GM12878 (cell line): ENCODE results near the gene LMOD3. TPM values are rescaled to one million over a fixed set of nuclear protein-coding genes. Genes with fewer than 3 reads are reported as not detected.

Experiments used
- CREB1 ChIP-seq: IDR thresholded peaks from 2 replicates; pipeline ENCODE4 v1.6.1; 2012; ENCODE audit warnings: low read depth, mild to moderate bottlenecking, inconsistent platforms
- NBN ChIP-seq: fragments of 450-650 bp; IDR thresholded peaks from 2 replicates; pipeline ENCODE4 v1.6.1; 2016
- POLR2AphosphoS2 ChIP-seq: IDR thresholded peaks from 2 replicates; pipeline ENCODE4 v1.6.1; 2011; ENCODE audit warnings: low read depth, mild to moderate bottlenecking, low read length, improper control_type of control experiment, moderate library complexity
- POU2F2 ChIP-seq: IDR thresholded peaks from 3 replicates; pipeline ENCODE4 v1.6.1; 2011; ENCODE audit warnings: low read depth, mild to moderate bottlenecking, low read length, borderline replicate concordance
- SIN3A ChIP-seq: IDR thresholded peaks from 2 replicates; pipeline ENCODE4 v1.6.1; 2012; ENCODE audit warnings: low read depth, low read length, improper control_type of control experiment
- SMAD1 ChIP-seq: fragments of 450-650 bp; IDR thresholded peaks from 2 replicates; pipeline ENCODE4 v1.6.1; 2018; ENCODE audit warnings: mild to moderate bottlenecking, low read depth; ENCODE audit not compliant: partially characterized antibody
- polyA plus RNA-seq, 11 experiments: library from polyadenylated mRNA; depleted of rRNA in 4 of 11; unstranded in 6 of 11; stranded (reverse) in 5 of 11; fragments of >200 nt; fragmentation: Nextera tagmentation in 4 of 11; fragmentation: Illumina TruSeq in 1 of 11; extraction: Ambion mirVana in 4 of 11; extraction: Trizol in 1 of 11; gene quantifications; 1 replicate in 1 of 11; 2 replicates in 10 of 11; pipeline versions ENCODE4 v1.2.1 to v1.2.3, GENCODE V29; 2011 to 2016; ENCODE audit warnings: inconsistent platforms in 2 of 11, missing spikeins in 2 of 11, low read depth in 1 of 11
- total RNA-seq, 4 experiments: library from RNA; depleted of rRNA in 3 of 4; stranded (reverse); fragments of >200 nt in 3 of 4; fragmentation: Illumina TruSeq in 1 of 4; extraction: Trizol in 1 of 4; gene quantifications; 2 replicates each; pipeline versions ENCODE4 v1.2.1 to v1.2.3, GENCODE V29; 2013 to 2021
- TF ChIP-seq, protein P1 (sequence below): fragments of 450-650 bp; IDR thresholded peaks from 2 replicates; pipeline ENCODE4 v1.6.1; 2017; ENCODE audit warnings: low read depth, mild to moderate bottlenecking, moderate library complexity
- TF ChIP-seq, protein P2 (sequence below): IDR thresholded peaks from 2 replicates; pipeline ENCODE4 v1.6.1; 2012; ENCODE audit warnings: improper control_type of control experiment, low read depth, low read length; ENCODE audit not compliant: insufficient replicate concordance

Gene LMOD3
- total and polyA plus RNA-seq, 10 of the 15 experiments (the other 5 are each of a cell fraction or from before 2014, with no cell fraction given) = 0.04 to 0.20 (median 0.09) TPM; not detected in 1

DNA sequence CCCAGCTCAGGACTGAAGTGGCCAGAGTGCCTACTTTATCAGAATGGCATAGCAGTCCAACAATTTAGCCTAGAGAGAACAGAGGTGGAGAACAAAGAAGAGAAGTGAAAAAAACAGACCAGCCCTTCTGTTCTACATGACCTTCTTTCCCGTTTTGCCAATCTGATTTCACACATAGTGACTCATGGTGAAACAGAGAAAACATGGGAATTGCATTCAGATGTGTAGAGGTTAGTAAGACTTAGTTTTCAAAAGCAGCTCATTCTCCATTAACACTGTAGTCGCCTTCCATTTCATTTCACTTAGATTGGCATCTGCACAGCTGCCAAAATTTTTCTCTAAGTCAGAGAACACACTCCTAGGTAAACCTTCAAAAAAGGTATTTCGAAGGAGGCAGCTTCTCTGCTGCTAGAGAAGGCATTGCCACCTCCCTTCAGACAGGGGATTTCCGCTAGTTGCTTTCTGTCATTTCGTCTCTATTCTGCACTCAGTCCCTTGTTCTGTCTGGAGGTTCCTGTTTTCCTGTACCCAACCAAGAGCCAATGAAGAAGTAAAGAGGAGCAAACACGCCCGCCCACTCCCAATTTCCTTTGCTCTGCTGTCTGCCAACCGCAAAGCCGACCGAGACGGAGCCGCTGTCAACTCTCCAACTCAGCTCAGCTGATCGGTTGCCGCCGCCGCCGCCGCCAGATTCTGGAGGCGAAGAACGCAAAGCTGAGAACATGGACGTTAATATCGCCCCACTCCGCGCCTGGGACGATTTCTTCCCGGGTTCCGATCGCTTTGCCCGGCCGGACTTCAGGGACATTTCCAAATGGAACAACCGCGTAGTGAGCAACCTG is 37.8 kb downstream of the LMOD3 start, which contains the start of gene ARL6IP5 (continued):
- TF ChIP-seq, protein P1, sequence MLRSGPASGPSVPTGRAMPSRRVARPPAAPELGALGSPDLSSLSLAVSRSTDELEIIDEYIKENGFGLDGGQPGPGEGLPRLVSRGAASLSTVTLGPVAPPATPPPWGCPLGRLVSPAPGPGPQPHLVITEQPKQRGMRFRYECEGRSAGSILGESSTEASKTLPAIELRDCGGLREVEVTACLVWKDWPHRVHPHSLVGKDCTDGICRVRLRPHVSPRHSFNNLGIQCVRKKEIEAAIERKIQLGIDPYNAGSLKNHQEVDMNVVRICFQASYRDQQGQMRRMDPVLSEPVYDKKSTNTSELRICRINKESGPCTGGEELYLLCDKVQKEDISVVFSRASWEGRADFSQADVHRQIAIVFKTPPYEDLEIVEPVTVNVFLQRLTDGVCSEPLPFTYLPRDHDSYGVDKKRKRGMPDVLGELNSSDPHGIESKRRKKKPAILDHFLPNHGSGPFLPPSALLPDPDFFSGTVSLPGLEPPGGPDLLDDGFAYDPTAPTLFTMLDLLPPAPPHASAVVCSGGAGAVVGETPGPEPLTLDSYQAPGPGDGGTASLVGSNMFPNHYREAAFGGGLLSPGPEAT = peak; percentile 97
- TF ChIP-seq, protein P2, sequence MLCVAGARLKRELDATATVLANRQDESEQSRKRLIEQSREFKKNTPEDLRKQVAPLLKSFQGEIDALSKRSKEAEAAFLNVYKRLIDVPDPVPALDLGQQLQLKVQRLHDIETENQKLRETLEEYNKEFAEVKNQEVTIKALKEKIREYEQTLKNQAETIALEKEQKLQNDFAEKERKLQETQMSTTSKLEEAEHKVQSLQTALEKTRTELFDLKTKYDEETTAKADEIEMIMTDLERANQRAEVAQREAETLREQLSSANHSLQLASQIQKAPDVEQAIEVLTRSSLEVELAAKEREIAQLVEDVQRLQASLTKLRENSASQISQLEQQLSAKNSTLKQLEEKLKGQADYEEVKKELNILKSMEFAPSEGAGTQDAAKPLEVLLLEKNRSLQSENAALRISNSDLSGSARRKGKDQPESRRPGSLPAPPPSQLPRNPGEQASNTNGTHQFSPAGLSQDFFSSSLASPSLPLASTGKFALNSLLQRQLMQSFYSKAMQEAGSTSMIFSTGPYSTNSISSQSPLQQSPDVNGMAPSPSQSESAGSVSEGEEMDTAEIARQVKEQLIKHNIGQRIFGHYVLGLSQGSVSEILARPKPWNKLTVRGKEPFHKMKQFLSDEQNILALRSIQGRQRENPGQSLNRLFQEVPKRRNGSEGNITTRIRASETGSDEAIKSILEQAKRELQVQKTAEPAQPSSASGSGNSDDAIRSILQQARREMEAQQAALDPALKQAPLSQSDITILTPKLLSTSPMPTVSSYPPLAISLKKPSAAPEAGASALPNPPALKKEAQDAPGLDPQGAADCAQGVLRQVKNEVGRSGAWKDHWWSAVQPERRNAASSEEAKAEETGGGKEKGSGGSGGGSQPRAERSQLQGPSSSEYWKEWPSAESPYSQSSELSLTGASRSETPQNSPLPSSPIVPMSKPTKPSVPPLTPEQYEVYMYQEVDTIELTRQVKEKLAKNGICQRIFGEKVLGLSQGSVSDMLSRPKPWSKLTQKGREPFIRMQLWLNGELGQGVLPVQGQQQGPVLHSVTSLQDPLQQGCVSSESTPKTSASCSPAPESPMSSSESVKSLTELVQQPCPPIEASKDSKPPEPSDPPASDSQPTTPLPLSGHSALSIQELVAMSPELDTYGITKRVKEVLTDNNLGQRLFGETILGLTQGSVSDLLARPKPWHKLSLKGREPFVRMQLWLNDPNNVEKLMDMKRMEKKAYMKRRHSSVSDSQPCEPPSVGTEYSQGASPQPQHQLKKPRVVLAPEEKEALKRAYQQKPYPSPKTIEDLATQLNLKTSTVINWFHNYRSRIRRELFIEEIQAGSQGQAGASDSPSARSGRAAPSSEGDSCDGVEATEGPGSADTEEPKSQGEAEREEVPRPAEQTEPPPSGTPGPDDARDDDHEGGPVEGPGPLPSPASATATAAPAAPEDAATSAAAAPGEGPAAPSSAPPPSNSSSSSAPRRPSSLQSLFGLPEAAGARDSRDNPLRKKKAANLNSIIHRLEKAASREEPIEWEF = peak; percentile 78
- TF ChIP-seq POLR2AphosphoS2 (no peak), NBN (peak; percentile 94), SMAD1 (no peak), SIN3A (peak; percentile 86), POU2F2 (peak; percentile 57; the same call in 1 of the 3 replicates), CREB1 (peak; percentile 81)
